Measurements from ENCODE around the gene SCO2.

The SCO2 gene

GRCh38 chr22:50550395-50550794 lies 25.0 kb upstream of the SCO2 start:
- DNase-seq = no peak

DNA sequence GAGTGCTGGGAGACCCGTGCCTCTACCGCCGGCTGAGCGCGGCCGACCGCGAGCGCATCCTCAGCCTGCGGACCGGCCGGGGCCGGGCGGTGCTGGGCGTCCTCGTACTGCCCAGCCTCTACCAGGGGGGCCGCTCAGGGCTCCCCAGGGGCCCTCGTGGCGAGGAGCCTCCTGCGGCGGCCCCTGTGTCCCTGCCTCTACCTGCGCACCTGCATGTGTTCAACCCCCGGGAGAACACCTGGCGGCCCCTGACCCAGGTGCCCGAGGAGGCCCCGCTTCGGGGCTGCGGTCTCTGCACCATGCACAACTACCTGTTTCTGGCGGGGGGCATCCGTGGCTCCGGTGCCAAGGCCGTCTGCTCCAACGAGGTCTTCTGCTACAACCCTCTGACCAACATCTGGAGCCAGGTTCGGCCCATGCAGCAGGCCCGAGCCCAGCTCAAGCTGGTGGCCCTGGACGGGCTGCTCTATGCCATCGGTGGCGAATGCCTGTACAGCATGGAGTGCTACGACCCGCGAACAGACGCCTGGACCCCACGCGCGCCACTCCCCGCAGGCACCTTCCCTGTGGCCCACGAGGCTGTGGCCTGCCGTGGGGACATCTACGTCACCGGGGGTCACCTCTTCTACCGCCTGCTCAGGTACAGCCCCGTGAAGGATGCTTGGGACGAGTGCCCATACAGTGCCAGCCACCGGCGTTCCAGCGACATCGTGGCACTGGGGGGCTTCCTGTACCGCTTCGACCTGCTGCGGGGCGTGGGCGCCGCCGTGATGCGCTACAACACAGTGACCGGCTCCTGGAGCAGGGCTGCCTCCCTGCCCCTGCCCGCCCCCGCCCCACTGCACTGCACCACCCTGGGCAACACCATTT lies 23.8 kb upstream of the SCO2 start:
- DNase-seq = no peak

DNA sequence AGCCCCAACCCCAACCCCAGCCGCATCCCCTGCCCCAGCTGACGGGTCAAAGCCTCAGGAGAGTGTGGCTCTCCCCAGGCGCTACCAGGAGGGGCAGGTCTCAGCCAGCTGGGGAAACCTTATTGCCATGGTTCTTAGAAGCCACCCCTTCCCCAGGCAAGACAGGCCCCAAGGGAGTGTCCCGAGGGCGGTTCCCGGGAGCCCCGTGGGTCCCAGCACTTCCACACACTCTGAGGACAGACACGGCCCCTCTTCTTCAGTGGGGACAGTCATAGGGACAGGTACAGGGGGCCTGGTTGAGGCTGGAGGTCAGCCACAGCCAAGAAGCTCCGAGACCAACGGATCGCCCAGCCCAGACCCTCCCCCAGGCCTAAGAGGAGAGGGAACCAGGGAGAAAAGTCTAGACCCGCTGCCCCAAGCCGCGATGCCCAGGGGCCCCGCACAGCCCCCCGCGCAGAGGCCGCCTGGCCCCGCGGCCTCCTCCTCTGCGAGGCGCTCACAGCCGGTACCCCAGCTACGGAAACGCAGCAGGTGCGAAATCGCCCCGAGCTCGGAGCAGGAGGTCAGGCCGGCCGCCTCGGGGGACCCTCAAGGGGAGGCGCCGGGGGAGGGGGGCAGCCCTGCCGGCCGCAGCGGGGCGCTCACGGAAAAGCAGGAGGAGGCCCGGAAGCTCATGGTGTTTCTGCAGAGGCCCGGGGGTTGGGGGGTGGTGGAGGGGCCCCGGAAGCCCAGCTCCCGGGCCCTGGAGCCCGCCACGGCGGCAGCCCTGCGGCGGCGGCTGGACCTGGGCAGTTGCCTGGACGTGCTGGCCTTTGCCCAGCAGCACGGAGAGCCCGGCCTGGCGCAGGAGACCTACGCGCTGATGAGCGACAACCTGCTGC lies 22.9 kb upstream of the SCO2 start:
- no peak for DNase-seq

DNA sequence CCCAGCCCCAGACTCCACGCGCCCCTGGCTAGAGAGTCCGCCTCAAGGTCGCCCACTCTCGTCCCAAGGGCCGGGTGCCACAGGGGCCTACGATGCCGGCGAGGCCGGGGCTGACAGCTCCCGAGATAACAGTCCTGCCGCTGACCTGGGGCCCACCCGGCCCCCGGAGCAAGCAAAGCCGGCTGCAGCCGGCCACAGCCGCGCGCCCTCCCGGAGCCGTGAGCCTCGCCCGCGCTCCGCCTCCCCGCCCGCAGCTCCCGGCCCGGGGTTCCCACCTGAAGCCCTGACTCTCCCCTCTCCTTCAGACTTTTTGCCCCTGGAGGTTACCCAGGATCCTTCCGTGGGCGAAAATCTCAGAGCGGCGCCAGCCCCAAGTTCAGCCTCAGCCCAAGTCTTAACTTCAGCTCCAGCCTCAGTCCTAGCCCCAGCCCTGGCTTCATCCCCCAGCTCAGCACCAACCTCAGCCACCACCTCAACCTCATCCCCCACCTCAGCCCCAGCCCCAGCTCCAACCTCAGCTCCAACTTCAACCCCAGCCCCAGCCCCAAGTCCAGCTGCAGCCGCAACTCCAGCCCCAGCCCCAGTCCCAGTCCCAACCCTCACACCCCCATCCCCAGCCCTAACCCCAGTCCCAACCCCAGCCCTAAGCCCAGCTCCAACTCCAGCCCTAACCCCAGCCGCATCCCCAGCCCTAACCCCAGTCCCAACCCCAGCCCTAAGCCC lies 22.0 kb upstream of the SCO2 start:
- DNase-seq = no peak

GRCh38 chr22:50546326-50547262 lies 21.2 kb upstream of the SCO2 start:
- DNase-seq = no peak

- DNase-seq = no peak
Observed at GRCh38 chr22:50545522-50546325, 20.3 kb upstream of the SCO2 start, which contains the start of gene KLHDC7B. Gene KLHDC7B (plus strand): TSS chr22:50545899. CDS start chr22:50546244, 345 bp downstream.

DNA sequence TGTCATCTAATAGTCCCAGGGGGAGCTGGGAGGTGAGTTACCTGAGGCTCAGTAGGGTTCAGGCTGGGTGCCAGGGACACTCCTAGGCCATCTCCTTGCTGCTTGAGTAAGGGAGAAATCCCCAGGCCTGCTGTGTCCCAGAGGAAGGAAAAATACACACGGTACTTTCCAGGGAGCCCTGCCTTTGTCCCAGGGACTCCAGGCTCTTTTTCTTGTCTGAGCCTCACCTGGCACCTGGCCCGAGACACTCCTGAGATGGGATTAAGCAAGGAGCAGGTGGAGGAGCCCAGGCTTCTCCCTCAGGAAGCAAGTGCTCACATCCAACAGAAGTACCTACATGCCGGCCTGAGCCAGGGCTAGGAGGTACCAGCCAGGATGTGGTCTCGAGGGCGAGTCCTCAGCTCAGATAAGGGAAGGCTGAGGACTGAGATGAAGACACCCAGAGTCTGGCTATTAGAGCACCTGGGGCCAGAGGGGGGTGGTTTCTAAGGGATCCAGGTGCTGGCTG lies 19.4 kb upstream of the SCO2 start:
- no peak for DNase-seq

DNA sequence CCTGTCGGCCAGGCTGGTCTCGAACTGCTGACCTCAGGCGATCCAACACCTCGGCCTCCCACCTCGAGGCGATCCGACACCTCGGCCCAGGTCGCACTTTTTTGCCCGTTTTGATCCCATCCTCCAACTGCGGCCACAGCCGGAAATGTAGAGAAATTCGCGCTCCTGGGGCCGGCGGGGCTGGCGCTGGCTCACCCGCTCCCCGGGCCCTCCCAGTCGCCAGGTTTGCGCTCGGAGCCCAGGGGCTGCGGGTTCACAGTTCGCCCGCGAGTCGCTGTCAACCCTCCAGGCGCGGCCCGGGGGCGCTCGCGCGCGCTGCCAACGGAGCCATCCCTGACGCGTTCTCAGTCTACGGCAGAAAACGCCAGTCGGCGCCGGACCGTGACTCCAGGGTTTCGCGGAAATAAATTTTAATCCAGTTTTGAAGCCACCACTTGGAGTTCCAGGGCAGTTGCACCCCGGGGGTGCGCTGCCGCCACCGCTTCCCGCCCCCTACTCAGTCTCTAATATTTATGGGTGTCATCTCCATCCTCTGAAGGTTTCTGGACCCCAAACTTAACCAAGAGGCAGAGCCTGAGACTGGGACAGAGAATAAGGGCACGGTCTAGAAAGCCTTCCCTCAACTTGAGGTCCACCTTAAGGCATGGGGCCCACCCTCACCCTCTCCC lies 18.8 kb upstream of the SCO2 start:
- peak; percentile 75 to 80 for DNase-seq

DNA sequence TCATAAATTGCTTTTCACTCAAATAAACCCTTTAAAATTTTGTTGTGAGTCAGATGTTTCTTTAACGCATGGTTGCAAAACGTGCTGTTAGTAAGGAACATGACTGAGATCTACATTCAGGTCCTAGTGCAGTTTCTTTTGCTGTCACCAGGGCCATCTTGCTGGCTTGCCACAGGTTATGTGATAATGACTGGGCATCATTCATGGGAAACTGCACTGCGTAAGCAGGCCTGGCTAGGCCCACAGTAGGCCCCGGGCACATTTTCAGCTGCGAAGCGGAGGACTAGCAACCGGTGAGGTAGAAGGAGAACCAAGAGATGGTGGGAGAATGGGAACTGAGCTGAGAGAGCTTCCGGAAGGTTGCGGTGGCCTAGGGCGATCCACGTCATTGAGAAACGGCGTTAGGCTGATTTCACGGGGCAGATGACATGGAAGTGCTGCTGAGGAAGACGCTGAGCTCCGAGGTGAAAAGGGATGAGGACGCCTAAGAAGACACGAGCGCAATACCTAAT lies 17.1 kb upstream of the SCO2 start:
- peak; percentile 92 to 97 for DNase-seq

DNA sequence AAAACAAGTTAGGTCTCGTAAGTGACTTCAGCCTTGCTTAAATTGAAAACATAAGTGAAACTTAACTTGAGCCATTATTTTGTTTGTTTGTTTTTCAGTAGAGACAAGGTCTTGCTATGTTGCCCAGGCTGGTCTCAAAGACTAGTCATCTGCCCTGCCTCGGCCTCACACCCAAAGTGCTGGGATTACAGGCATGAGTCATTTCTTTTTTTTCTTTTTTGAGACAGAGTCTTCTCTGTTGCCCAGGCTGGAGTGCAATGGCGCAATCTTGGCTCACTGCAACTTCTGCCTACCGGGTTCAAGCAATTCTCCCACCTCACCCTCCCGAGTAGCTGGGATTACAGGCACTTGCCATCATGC lies 16.2 kb upstream of the SCO2 start:
- DNase-seq = peak; percentile 93 to 95

DNA sequence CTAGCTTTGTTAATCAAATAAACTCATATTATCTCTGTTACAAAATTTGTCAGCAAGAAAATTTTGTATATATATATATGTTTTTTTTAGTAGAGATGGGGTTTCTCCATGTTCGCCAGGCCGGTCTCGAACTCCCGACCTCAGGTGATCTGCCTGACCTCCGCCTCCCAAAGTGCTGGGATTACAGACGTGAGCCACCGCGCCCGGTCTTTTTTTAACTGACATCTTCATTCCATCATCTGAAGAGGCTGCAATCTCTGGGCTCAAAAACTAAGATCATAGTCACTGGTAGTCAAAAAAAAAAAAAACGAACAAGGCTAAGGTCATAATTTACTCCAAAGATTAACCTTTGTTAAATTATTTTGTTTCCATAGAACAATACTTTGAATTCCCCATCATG lies 15.0 kb upstream of the SCO2 start:
- no peak for DNase-seq

DNA sequence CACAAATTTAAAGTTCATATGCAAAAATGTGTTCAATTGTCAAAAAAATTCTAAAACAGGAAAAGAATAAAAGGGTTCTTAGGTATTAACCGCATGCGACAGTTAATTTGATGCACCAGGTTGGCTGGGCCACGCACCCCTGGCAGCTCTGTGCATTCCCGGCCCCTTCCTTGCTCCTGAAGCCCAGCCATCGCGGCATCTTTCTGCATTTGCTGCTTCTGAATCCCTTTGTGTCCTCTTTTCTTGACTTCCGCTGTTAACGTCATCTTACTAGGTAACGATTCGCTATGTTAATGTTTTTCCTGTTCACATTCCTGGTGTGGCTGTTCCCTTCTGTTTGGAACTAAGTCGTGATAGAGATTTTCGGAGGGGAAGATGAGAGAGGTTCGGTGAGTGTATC lies 12.4 kb upstream of the SCO2 start:
- no peak for DNase-seq

DNA sequence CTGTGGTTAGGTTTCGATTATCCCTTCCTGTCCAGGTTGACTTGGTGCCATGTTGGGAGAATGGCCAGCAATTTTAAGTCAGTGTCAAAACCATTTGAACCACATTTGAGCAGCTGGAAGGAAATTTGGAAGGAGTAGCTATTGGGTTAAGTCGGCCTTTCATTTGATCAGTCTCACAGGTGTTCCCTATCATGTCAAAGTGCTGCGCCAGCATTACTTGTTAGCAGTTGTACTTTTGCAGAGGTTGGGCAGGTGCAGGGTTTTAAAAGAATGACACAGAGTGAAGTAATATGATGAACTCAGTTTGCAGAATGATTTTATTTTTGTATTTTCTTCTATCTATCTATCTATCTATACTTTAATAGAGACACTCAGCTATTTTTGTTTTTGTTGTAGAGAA lies 10.8 kb upstream of the SCO2 start:
- no peak for DNase-seq

- DNase-seq = no peak
Observed at GRCh38 chr22:50535113-50535512, 9.7 kb upstream of the SCO2 start.

DNA sequence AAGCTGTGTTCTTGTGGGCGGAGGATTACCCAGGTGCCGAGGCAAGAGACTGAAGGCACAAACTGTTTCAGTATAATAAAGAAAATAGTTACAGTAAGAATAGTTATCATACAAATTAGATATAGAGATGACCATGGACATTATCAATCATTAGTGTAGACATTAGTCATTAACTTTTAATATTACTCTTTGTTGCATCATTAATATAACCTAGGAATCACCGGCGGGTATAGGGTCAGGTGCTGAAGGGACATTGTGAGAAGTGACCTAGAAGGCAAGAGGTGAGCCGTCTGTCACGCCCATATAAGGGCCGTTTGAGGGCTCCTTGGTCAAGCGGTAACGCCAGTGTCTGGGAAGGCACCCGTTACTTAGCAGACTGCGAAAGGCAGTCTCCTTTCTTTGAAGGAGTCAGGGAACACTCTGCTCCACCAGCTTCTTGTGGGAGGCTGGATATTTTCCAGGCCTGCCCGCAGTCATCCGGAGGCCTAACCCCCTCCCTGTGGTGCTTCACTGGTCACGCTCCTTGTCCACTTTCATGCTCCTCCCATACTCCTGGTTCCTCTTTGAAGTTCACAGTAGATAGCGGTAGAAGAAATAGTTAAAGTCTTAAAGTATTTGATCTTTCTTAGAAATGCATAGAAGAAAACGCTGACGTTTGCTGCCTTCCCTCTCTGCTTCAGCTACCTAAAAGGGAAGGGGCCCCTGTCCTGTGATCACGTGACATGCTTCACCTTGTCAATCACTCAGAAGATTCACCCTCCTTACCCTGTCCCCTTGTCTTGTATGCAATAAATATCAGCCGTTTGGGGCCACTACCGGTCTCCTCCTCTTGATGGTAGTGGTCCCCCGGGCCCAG lies 8.7 kb upstream of the SCO2 start:
- DNase-seq = peak; percentile 46 to 77

DNA sequence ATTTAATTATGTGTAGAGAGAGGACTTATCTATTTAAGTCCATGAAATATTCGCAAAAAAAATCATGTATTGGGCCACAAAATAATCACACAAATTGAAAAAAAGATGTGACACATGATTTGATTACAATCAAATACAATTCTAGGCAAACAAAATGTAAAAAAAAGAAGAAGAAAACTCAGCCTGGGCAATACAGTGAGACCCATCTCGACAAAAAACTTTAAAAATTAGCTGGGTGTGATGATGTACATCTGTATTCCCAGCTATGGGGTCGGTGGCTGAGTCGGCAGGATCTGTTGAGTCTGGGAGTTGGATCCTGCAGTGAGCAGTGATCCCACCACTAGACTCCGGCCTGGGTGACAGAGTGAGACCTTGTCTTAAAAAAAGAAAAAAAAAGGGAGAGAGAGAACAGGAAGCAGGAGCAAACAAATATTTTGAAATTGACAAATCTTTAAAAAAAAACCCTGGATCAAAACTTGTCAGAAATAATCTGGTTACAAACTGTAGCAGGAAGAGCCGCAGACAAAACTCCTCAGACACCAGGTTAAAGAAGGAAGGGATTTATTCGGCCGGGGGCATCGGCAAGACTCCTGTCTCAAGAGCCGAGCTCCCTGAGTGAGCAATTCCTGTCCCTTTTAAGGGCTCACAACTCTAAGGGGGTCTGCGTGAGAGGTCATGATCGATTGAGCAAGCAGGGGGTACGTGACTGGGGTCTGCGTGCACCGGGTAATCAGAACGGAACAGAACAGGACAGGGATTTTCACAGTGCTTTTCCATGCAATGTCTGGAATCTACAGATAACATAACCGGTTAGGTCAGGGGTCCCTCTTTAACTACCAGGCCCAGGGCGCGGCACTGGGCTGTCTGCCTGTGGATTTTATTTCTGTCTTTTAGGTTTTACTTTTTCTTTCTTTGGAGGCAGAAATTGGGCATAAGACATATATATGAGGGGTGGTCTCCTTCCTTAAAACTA lies 7.7 kb upstream of the SCO2 start:
- DNase-seq = no peak

- DNase-seq = peak; percentile 21 to 56
Observed at GRCh38 chr22:50531962-50532674, 6.7 kb upstream of the SCO2 start.
